ENCODE results near the gene CPNE9. TPM values are rescaled to one million over a fixed set of nuclear protein-coding genes. Genes with fewer than 3 reads are reported as not detected.
A peak's percentile ranks its signal among the peaks of the same experiment; 100 is the strongest.

Gene CPNE9
- total and polyA plus RNA-seq, 2 of the 13 experiments (the other 11 are each of a cell fraction or from before 2014, with no cell fraction given), result 0.20 TPM; not detected in 1

- TF ChIP-seq MAFG (CRISPR knock-in tag; IDR thresholded peaks at IDR 0.05), result no peak
- TF ChIP-seq ZMAT3 (CRISPR knock-in tag; conservative IDR thresholded peaks at IDR 0.05), result peak; percentile 24; the same call in 1 of the 2 replicates
- no peak for TF ChIP-seq TBP (CRISPR knock-in tag; IDR thresholded peaks at IDR 0.05)
- TF ChIP-seq DNMT3B (CRISPR knock-in tag; conservative IDR thresholded peaks at IDR 0.05), result 0 out of 2 replicates have a peak, but pooled peaks have one; percentile 20
- TF ChIP-seq GPBP1L1 (CRISPR knock-in tag; IDR thresholded peaks at IDR 0.05), result no peak
- 0 out of 2 replicates have a peak, but pooled peaks have one; percentile 23 for TF ChIP-seq AHR (CRISPR knock-in tag; IDR thresholded peaks at IDR 0.05)
- no peak for TF ChIP-seq ZNF17 (CRISPR knock-in tag; IDR thresholded peaks at IDR 0.05)
- TF ChIP-seq ZNF747 (CRISPR knock-in tag; IDR thresholded peaks at IDR 0.05; ENCODE audit: borderline replicate concordance), result no peak
- TF ChIP-seq SRSF4 (IDR thresholded peaks at IDR 0.05; ENCODE audit: low read depth, low read length, poor library complexity, severe bottlenecking), result no peak
- no peak for TF ChIP-seq ZBTB21 (CRISPR knock-in tag; IDR thresholded peaks at IDR 0.05)
- 0 out of 2 replicates have a peak, but pooled peaks have one; percentile 14 for TF ChIP-seq ZNF878 (CRISPR knock-in tag; IDR thresholded peaks at IDR 0.05)
- no peak for TF ChIP-seq ATF1 (CRISPR knock-in tag; IDR thresholded peaks at IDR 0.05)
- peak; percentile 84 for TF ChIP-seq ZNF687 (CRISPR knock-in tag; IDR thresholded peaks at IDR 0.05)
- peak; percentile 28 for TF ChIP-seq PTBP1 (IDR thresholded peaks at IDR 0.05; ENCODE audit: low read depth, low read length, poor library complexity, severe bottlenecking)
- 0 out of 2 replicates have a peak, but pooled peaks have one; percentile 68 for TF ChIP-seq ZNF678 (CRISPR knock-in tag; IDR thresholded peaks at IDR 0.05)
- TF ChIP-seq ZNF343 (CRISPR knock-in tag; IDR thresholded peaks at IDR 0.05), result peak; percentile 73; the same call in 1 of the 2 replicates
- no peak for TF ChIP-seq ZNF282 (IDR thresholded peaks at IDR 0.05; ENCODE audit: partially characterized antibody)
- TF ChIP-seq TFE3 (CRISPR knock-in tag; IDR thresholded peaks at IDR 0.05), result 0 out of 2 replicates have a peak, but pooled peaks have one; percentile 7
- no peak for TF ChIP-seq CEBPZ (IDR thresholded peaks at IDR 0.05; ENCODE audit: low read length)
These were observed 46.3 kb downstream of the CPNE9 start, which contains the start of gene OGG1 (continued) for GRCh38 chr3:9749645-9750555.

Measured in HepG2 (cell line).